HG02840 (cell line): ENCODE data around the gene PRG2.
"Not testable (repeated sequence)": the region's sequence is repeated elsewhere in the genome, so short reads cannot be mapped to it uniquely, and the experiment has no call there.

Source experiments
- ATAC-seq: cut with Tn5 transposase; IDR thresholded peaks from one replicate; pipeline ENCODE4 v1.9.1; 2021; ENCODE audit warnings: mild to moderate bottlenecking, moderate library complexity, moderate number of reproducible peaks; ENCODE audit not compliant: unreplicated experiment, low FRiP score

Gene PRG2

GRCh38 chr11:57353036-57353435 is 37.4 kb downstream of the PRG2 start:
- ATAC-seq: no peak

GRCh38 chr11:57349491-57350274 is 40.8 kb downstream of the PRG2 start:
- no peak for ATAC-seq

GRCh38 chr11:57348636-57349313 is 41.7 kb downstream of the PRG2 start:
- no peak for ATAC-seq

GRCh38 chr11:57348052-57348451 is 42.4 kb downstream of the PRG2 start:
- no peak for ATAC-seq

- ATAC-seq: no peak
These were observed 43.1 kb downstream of the PRG2 start for GRCh38 chr11:57347336-57347735.

- ATAC-seq: no peak
These were observed 44.8 kb downstream of the PRG2 start for GRCh38 chr11:57345555-57346211.

GRCh38 chr11:57344826-57345225 is 45.6 kb downstream of the PRG2 start:
- ATAC-seq: no peak

- ATAC-seq: no peak
These were observed 46.6 kb downstream of the PRG2 start for GRCh38 chr11:57343825-57344224.

- ATAC-seq: no peak
These were observed 47.7 kb downstream of the PRG2 start for GRCh38 chr11:57342702-57343101.

GRCh38 chr11:57341250-57341808 is 49.1 kb downstream of the PRG2 start:
- ATAC-seq: no peak

GRCh38 chr11:57340039-57340615 is 50.3 kb downstream of the PRG2 start:
- no peak for ATAC-seq

- no peak for ATAC-seq
These were observed 51.1 kb downstream of the PRG2 start for GRCh38 chr11:57339328-57339727.

GRCh38 chr11:57338142-57338541 is 52.3 kb downstream of the PRG2 start, which contains the start of gene P2RX3:
Gene P2RX3 (plus strand): TSS chr11:57338352. CDS start chr11:57338551, 199 bp downstream.
- no peak for ATAC-seq

- ATAC-seq: not testable (repeated sequence)
These were observed 53.6 kb downstream of the PRG2 start for GRCh38 chr11:57336856-57337255.
